GM12878 (cell line): Measurements from ENCODE around the gene HDAC7. TPM values are rescaled to one million over a fixed set of nuclear protein-coding genes. Genes with fewer than 3 reads are reported as not detected.

ENCODE experiments used
- ATAC-seq: fragments of 200-7000 bp; cut with Tn5 transposase; 3 replicates; pipeline ENCODE4 v1.9.1; 2020; ENCODE audit warnings: mild to moderate bottlenecking, moderate library complexity
- BruUV-seq: library from RNA; stranded (reverse); fragments of 400-500 nt; replicated peaks from 2 replicates; lab custom pipeline; 2021; lab: Mats Ljungman, UMichigan
- CTCF ChIA-PET: fragments of 300-600 bp; sonication (Branson Sonifier 250); formaldehyde crosslinking; extraction: SDS; loops from one replicate; lab custom pipeline; 2021; ENCODE audit warnings: inconsistent platforms; lab: Yijun Ruan, JAX
- POLR2A ChIA-PET: fragments of 350-600 bp; formaldehyde crosslinking; extraction: SDS; loops from one replicate; lab custom pipeline; 2021; ENCODE audit warnings: inconsistent platforms; lab: Charles Lee
- RAD21 ChIA-PET: fragments of 300-600 bp; sonication (Branson Sonifier 250); formaldehyde crosslinking; loops from one replicate; lab custom pipeline; 2023; ENCODE audit warnings: antibody characterized with exemption; ENCODE audit not compliant: unreplicated experiment; lab: Charles Lee
- SMC1A ChIA-PET: fragments of 300-600 bp; sonication (Branson Sonifier 250); formaldehyde crosslinking; loops from one replicate; lab custom pipeline; 2023; ENCODE audit not compliant: unreplicated experiment, uncharacterized antibody; lab: Charles Lee
- DNase-seq: peaks from one replicate; pipeline ENCODE4 v3.0.0-alpha.2; 2011; ENCODE audit warnings: low read depth, low spot score
- FAIRE-seq: peaks from 3 replicates; lab custom pipeline; 2011; peaks lifted over from hg19 to GRCh38; lab: Jason Lieb, UNC
- H2AFZ ChIP-seq: 2 replicates; pipeline ENCODE4 v1.6.0; 2011; ENCODE audit warnings: low read depth, low read length, control low read depth; ENCODE audit not compliant: control insufficient read depth
- H3K27ac ChIP-seq: 2 replicates; pipeline ENCODE4 v1.5.1; 2011; ENCODE audit warnings: control low read depth; ENCODE audit not compliant: control insufficient read depth, insufficient read depth
- H3K27me3 ChIP-seq, 2 experiments: replicated peaks in 1 of 2; 2 replicates each; pipeline versions ENCODE4 v1.6.0 to v1.6.1; 2011; ENCODE audit warnings: low read length in 1 of 2; ENCODE audit not compliant: control insufficient read depth in 2 of 2, insufficient read depth in 2 of 2
- H3K36me3 ChIP-seq, 2 experiments: 2 replicates each; pipeline ENCODE4 v1.5.1; 2011; ENCODE audit warnings: low read length in 1 of 2; ENCODE audit not compliant: control insufficient read depth in 2 of 2, insufficient read depth in 2 of 2
- H3K4me1 ChIP-seq: 2 replicates; pipeline ENCODE4 v1.6.1; 2011; ENCODE audit warnings: mild to moderate bottlenecking, low read length, moderate library complexity, mixed read lengths; ENCODE audit not compliant: control insufficient read depth, insufficient read depth
- H3K4me2 ChIP-seq: 2 replicates; pipeline ENCODE4 v1.6.0; 2011; ENCODE audit warnings: control low read depth; ENCODE audit not compliant: control insufficient read depth, insufficient read depth
- H3K4me3 ChIP-seq: fragments of 200-600 bp; sonication (generic); 2 replicates; pipeline ENCODE4 v1.5.1; 2016
- H3K79me2 ChIP-seq: 2 replicates; pipeline ENCODE4 v1.6.0; 2011; ENCODE audit warnings: low read length; ENCODE audit not compliant: control insufficient read depth, insufficient read depth
- H3K9ac ChIP-seq: 2 replicates; pipeline ENCODE4 v1.8.0; 2011; ENCODE audit warnings: low read length, control low read depth, mixed read lengths; ENCODE audit not compliant: control insufficient read depth, insufficient read depth
- H3K9me3 ChIP-seq: replicated peaks from 3 replicates; pipeline ENCODE4 v1.5.1; 2011; ENCODE audit warnings: mild to moderate bottlenecking, low read length; ENCODE audit not compliant: control insufficient read depth, insufficient read depth
- H4K20me1 ChIP-seq: 2 replicates; pipeline ENCODE4 v1.6.0; 2011; ENCODE audit not compliant: control insufficient read depth, insufficient read depth
- MEF2B ChIP-seq: fragments of 450-650 bp; IDR thresholded peaks from 2 replicates; pipeline ENCODE4 v1.6.1; 2018; ENCODE audit warnings: mild to moderate bottlenecking, moderate library complexity; ENCODE audit not compliant: partially characterized antibody, poor library complexity, severe bottlenecking
- RBBP5 ChIP-seq: fragments of 200-600 bp; sonication (generic); conservative IDR thresholded peaks from 2 replicates; pipeline ENCODE4 v1.6.1; 2016
- RUNX3 ChIP-seq: IDR thresholded peaks from 2 replicates; pipeline ENCODE4 v1.6.1; 2012; ENCODE audit warnings: low read length, inconsistent platforms
- SREBF1 ChIP-seq: IDR thresholded peaks from 2 replicates; pipeline ENCODE4 v1.6.1; 2012; ENCODE audit warnings: mild to moderate bottlenecking, low read length
- YY1 ChIP-seq: IDR thresholded peaks from 2 replicates; pipeline ENCODE4 v1.6.1; 2011; ENCODE audit warnings: low read depth, mild to moderate bottlenecking, low read length
- WGBS: methylation state at CpG from one replicate; pipeline ENCODE4 v1.1.6; 2016; ENCODE audit warnings: low lambda C conversion rate; ENCODE audit not compliant: insufficient replicate concordance, insufficient coverage; ENCODE audit errors: missing lambda C conversion rate; 5-methylcytosine and 5-hydroxymethylcytosine counted together
- in situ Hi-C: fragments of 300-500 bp; cut with MboI; formaldehyde crosslinking; loops from 9 replicates; pipeline ENCODE4 v1.14.3; 2018; ENCODE audit warnings: mixed read lengths
- intact Hi-C: fragments of 100-400 bp; cut with micrococcal nuclease; formaldehyde crosslinking; loops from one replicate; pipeline ENCODE4 v1.14.2; 2022; ENCODE audit not compliant: unreplicated experiment
- polyA plus RNA-seq, 11 experiments: library from polyadenylated mRNA; depleted of rRNA in 4 of 11; unstranded in 6 of 11; stranded (reverse) in 5 of 11; fragments of >200 nt; fragmentation: Nextera tagmentation in 4 of 11; fragmentation: Illumina TruSeq in 1 of 11; extraction: Ambion mirVana in 4 of 11; extraction: Trizol in 1 of 11; gene quantifications; 1 replicate in 1 of 11; 2 replicates in 10 of 11; pipeline versions ENCODE4 v1.2.1 to v1.2.3, GENCODE V29; 2011 to 2016; ENCODE audit warnings: inconsistent platforms in 2 of 11, missing spikeins in 2 of 11, low read depth in 1 of 11
- total RNA-seq, 4 experiments: library from RNA; depleted of rRNA in 3 of 4; stranded (reverse); fragments of >200 nt in 3 of 4; fragmentation: Illumina TruSeq in 1 of 4; extraction: Trizol in 1 of 4; gene quantifications; 2 replicates each; pipeline versions ENCODE4 v1.2.1 to v1.2.3, GENCODE V29; 2013 to 2021
- TF ChIP-seq, protein P1 (sequence below): fragments of 450-650 bp; conservative IDR thresholded peaks from 2 replicates; pipeline ENCODE4 v1.6.1; 2017; ENCODE audit warnings: mild to moderate bottlenecking, moderate library complexity
- TF ChIP-seq, protein P2 (sequence below): fragments of 450-650 bp; IDR thresholded peaks from 2 replicates; pipeline ENCODE4 v1.6.1; 2017; ENCODE audit warnings: borderline replicate concordance
- TF ChIP-seq, protein P3 (sequence below): fragments of 450-650 bp; formaldehyde crosslinking; IDR thresholded peaks from 2 replicates; pipeline ENCODE4 v1.5.0; 2022; ENCODE audit warnings: mild to moderate bottlenecking, missing genetic modification characterization
- TF ChIP-seq, protein P4 (sequence below): fragments of 450-650 bp; IDR thresholded peaks from 2 replicates; pipeline ENCODE4 v1.6.1; 2017; ENCODE audit warnings: low read depth, mild to moderate bottlenecking, moderate library complexity

HDAC7 gene
- total and polyA plus RNA-seq, 10 of the 15 experiments (the other 5 are each of a cell fraction or from before 2014, with no cell fraction given), result 0.47 to 18.3 (median 5.4) TPM

DNA sequence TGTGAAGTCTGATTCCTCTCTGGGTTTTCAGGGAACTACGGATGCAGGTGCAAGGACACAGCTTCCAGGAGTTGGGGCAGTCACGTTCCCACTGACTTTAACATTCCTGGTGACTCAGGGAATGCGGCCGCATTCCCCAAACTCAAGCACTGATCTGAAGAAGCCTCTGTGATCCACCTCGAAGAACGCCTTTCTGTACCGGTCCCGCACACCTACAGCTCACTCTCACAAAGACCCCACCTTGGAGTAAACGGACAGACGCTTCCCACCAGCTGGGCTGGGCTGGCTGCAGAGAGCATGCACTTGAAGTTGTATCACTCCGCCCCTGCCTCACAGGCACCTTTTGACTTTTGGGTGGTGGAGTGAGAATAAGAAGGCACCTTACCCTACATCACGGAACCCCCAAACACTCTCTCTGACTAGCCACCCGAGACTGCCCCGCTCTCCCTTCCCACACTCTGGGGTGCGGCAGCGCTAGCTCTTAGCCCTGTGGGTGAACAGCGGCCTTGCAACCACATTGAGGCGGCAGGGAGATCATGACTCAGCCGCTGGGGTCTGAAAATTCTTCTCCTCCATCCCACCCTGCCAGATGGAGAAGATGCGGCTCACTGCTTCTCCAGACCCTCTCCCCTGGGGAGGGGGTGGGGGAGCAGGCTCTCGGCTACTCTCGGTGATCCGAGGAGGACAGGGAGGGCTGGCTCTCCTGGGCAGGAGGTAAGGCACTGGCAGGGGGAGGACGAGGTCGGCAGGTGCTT is 23.7 kb upstream of the HDAC7 start:
- intact Hi-C loops (no loop called here), in situ Hi-C loops (no loop called here)
- H4K20me1 ChIP-seq, result no peaks in the 10 kb centered on the region
- BruUV-seq, result no TSS peak
- no peak overlapping the region for H3K4me2 ChIP-seq
- FAIRE-seq (no peak), DNase-seq (no peak), ATAC-seq (no peak)
- ChIA-PET RAD21 (interaction anchor here (0.9 kb wide), 2 partner anchors 26 to 68 kb away, joined by 3 read pairs; no protein-coding TSS in a partner anchor), POLR2A (no interaction called here), SMC1A (no interaction called here), CTCF (interaction anchor here (1.1 to 14.0 kb wide), 4 partner anchors 27 to 101 kb away, joined by 3 to 207 read pairs (median 86); partner anchors contain the start of gene SLC48A1)
- H3K27ac ChIP-seq, result no peak overlapping the region
- H2AFZ ChIP-seq, result no peak overlapping the region
- H3K79me2 ChIP-seq, result no peaks in the 10 kb centered on the region
- H3K27me3 ChIP-seq, result no peaks in the 10 kb centered on the region; a peak in 2 of 4 replicates
- H3K4me1 ChIP-seq, result no peaks in the 10 kb centered on the region
- no peaks in the 10 kb centered on the region for H3K36me3 ChIP-seq
- no peaks in the 10 kb centered on the region for H3K9me3 ChIP-seq
- 88% methylated on average over 25 of the region's 25 CpGs for WGBS
- H3K9ac ChIP-seq, result no peak overlapping the region
- H3K4me3 ChIP-seq, result no peak overlapping the region
- no peak for TF ChIP-seq RBBP5
- TF ChIP-seq, protein P1, sequence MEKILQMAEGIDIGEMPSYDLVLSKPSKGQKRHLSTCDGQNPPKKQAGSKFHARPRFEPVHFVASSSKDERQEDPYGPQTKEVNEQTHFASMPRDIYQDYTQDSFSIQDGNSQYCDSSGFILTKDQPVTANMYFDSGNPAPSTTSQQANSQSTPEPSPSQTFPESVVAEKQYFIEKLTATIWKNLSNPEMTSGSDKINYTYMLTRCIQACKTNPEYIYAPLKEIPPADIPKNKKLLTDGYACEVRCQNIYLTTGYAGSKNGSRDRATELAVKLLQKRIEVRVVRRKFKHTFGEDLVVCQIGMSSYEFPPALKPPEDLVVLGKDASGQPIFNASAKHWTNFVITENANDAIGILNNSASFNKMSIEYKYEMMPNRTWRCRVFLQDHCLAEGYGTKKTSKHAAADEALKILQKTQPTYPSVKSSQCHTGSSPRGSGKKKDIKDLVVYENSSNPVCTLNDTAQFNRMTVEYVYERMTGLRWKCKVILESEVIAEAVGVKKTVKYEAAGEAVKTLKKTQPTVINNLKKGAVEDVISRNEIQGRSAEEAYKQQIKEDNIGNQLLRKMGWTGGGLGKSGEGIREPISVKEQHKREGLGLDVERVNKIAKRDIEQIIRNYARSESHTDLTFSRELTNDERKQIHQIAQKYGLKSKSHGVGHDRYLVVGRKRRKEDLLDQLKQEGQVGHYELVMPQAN, result no peak
- TF ChIP-seq, protein P2, sequence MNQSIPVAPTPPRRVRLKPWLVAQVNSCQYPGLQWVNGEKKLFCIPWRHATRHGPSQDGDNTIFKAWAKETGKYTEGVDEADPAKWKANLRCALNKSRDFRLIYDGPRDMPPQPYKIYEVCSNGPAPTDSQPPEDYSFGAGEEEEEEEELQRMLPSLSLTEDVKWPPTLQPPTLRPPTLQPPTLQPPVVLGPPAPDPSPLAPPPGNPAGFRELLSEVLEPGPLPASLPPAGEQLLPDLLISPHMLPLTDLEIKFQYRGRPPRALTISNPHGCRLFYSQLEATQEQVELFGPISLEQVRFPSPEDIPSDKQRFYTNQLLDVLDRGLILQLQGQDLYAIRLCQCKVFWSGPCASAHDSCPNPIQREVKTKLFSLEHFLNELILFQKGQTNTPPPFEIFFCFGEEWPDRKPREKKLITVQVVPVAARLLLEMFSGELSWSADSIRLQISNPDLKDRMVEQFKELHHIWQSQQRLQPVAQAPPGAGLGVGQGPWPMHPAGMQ, result no peak
- no peak for TF ChIP-seq SREBF1
- TF ChIP-seq RUNX3, result no peak
- TF ChIP-seq, protein P3, sequence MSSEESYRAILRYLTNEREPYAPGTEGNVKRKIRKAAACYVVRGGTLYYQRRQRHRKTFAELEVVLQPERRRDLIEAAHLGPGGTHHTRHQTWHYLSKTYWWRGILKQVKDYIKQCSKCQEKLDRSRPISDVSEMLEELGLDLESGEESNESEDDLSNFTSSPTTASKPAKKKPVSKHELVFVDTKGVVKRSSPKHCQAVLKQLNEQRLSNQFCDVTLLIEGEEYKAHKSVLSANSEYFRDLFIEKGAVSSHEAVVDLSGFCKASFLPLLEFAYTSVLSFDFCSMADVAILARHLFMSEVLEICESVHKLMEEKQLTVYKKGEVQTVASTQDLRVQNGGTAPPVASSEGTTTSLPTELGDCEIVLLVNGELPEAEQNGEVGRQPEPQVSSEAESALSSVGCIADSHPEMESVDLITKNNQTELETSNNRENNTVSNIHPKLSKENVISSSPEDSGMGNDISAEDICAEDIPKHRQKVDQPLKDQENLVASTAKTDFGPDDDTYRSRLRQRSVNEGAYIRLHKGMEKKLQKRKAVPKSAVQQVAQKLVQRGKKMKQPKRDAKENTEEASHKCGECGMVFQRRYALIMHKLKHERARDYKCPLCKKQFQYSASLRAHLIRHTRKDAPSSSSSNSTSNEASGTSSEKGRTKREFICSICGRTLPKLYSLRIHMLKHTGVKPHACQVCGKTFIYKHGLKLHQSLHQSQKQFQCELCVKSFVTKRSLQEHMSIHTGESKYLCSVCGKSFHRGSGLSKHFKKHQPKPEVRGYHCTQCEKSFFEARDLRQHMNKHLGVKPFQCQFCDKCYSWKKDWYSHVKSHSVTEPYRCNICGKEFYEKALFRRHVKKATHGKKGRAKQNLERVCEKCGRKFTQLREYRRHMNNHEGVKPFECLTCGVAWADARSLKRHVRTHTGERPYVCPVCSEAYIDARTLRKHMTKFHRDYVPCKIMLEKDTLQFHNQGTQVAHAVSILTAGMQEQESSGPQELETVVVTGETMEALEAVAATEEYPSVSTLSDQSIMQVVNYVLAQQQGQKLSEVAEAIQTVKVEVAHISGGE (CRISPR knock-in tag), result no peak
- TF ChIP-seq, protein P4, sequence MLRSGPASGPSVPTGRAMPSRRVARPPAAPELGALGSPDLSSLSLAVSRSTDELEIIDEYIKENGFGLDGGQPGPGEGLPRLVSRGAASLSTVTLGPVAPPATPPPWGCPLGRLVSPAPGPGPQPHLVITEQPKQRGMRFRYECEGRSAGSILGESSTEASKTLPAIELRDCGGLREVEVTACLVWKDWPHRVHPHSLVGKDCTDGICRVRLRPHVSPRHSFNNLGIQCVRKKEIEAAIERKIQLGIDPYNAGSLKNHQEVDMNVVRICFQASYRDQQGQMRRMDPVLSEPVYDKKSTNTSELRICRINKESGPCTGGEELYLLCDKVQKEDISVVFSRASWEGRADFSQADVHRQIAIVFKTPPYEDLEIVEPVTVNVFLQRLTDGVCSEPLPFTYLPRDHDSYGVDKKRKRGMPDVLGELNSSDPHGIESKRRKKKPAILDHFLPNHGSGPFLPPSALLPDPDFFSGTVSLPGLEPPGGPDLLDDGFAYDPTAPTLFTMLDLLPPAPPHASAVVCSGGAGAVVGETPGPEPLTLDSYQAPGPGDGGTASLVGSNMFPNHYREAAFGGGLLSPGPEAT, result no peak
- TF ChIP-seq YY1, result no peak
- no peak for TF ChIP-seq MEF2B
